ENCODE data around the gene KMT2B.
"Not testable (repeated sequence)": the region's sequence is repeated elsewhere in the genome, so short reads cannot be mapped to it uniquely, and the experiment has no call there.

KMT2B gene

GRCh38 chr19:35717665-35718344 is at the start of gene KMT2B:
Gene KMT2B (plus strand): TSS chr19:35718003. CDS start chr19:35718019, 16 bp downstream.
- DNase-seq (ENCODE audit: low read depth), result no peak

- DNase-seq (ENCODE audit: low read depth), result no peak
Observed at GRCh38 chr19:35669566-35669965, 48.2 kb upstream of the KMT2B start.

GRCh38 chr19:35669974-35670373 is 47.8 kb upstream of the KMT2B start:
- DNase-seq (ENCODE audit: low read depth), result no peak

GRCh38 chr19:35670686-35671085 is 47.1 kb upstream of the KMT2B start:
- DNase-seq (ENCODE audit: low read depth), result no peak

GRCh38 chr19:35671818-35672217 is 46.0 kb upstream of the KMT2B start:
- DNase-seq (ENCODE audit: low read depth), result no peak

GRCh38 chr19:35673121-35673804 is 44.5 kb upstream of the KMT2B start:
- no peak for DNase-seq (ENCODE audit: low read depth)

GRCh38 chr19:35675589-35676140 is 42.1 kb upstream of the KMT2B start:
- DNase-seq (ENCODE audit: low read depth), result no peak

- DNase-seq (ENCODE audit: low read depth), result no peak
Observed at GRCh38 chr19:35689836-35690235, 28.0 kb upstream of the KMT2B start.

GRCh38 chr19:35691106-35691505 is 26.7 kb upstream of the KMT2B start:
- not testable (repeated sequence) for DNase-seq (ENCODE audit: low read depth)

GRCh38 chr19:35692010-35692409 is 25.8 kb upstream of the KMT2B start:
- no peak for DNase-seq (ENCODE audit: low read depth)

- DNase-seq (ENCODE audit: low read depth), result no peak
Observed at GRCh38 chr19:35693422-35693821, 24.4 kb upstream of the KMT2B start.

GRCh38 chr19:35693835-35694599 is 23.8 kb upstream of the KMT2B start:
- DNase-seq (ENCODE audit: low read depth), result peak; percentile 73

- DNase-seq (ENCODE audit: low read depth), result no peak
Observed at GRCh38 chr19:35695895-35696422, 21.8 kb upstream of the KMT2B start.

GRCh38 chr19:35696835-35697234 is 21.0 kb upstream of the KMT2B start:
- DNase-seq (ENCODE audit: low read depth), result no peak

GRCh38 chr19:35702223-35703012 is 15.4 kb upstream of the KMT2B start:
- peak; percentile 93 for DNase-seq (ENCODE audit: low read depth)

- DNase-seq (ENCODE audit: low read depth), result no peak
Observed at GRCh38 chr19:35703343-35703742, 14.5 kb upstream of the KMT2B start.

- no peak for DNase-seq (ENCODE audit: low read depth)
Observed at GRCh38 chr19:35704218-35704617, 13.6 kb upstream of the KMT2B start, which contains the start of gene ZBTB32. Gene ZBTB32 (plus strand): TSS chr19:35704558. CDS start chr19:35714627, 10,069 bp downstream.

GRCh38 chr19:35708391-35708790 is 9.4 kb upstream of the KMT2B start:
- no peak for DNase-seq (ENCODE audit: low read depth)

- DNase-seq (ENCODE audit: low read depth), result no peak
Observed at GRCh38 chr19:35710784-35711723, 6.7 kb upstream of the KMT2B start.
